Measurements from ENCODE around the gene RFX5.
A peak's percentile ranks its signal among the peaks of the same experiment; 100 is the strongest.

RFX5 gene

DNA sequence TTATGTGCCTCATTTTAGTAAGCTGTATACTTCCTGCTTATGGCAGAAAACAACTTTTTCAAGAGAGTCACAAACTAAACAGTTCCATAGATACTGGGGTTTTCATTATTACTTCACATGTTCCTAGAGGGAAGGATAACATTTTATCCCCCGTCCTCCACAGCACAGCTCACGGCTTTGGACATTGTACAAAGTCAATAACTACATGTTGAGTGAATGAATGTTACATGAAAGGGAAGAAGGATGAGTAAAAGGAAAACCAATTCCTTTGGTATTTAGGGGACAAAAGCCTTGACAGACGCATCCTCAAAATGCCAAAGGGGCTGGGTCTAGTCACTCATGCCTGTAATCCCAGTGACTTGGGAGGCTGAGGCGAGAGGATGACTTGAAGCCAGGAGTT lies 34.6 kb downstream of the RFX5 start:
- Histone ChIP-seq H3K4me3 (ENCODE audit: low read depth in 1 of 2, low read length in 1 of 2) (no peak overlapping the region), H3K27ac (no peak overlapping the region), H3K36me3 (peaks cover 97% of the 10 kb centered on the region), H3K4me1 (ENCODE audit: control insufficient read depth in 1 of 2, insufficient read depth in 1 of 2, low read depth in 1 of 2, low read length in 1 of 2) (no peaks in the 10 kb centered on the region), H3K27me3 (no peaks in the 10 kb centered on the region), H3K9me3 (no peaks in the 10 kb centered on the region)
- TF ChIP-seq, protein P1, sequence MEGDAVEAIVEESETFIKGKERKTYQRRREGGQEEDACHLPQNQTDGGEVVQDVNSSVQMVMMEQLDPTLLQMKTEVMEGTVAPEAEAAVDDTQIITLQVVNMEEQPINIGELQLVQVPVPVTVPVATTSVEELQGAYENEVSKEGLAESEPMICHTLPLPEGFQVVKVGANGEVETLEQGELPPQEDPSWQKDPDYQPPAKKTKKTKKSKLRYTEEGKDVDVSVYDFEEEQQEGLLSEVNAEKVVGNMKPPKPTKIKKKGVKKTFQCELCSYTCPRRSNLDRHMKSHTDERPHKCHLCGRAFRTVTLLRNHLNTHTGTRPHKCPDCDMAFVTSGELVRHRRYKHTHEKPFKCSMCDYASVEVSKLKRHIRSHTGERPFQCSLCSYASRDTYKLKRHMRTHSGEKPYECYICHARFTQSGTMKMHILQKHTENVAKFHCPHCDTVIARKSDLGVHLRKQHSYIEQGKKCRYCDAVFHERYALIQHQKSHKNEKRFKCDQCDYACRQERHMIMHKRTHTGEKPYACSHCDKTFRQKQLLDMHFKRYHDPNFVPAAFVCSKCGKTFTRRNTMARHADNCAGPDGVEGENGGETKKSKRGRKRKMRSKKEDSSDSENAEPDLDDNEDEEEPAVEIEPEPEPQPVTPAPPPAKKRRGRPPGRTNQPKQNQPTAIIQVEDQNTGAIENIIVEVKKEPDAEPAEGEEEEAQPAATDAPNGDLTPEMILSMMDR (IDR thresholded peaks at IDR 0.05): no peak

DNA sequence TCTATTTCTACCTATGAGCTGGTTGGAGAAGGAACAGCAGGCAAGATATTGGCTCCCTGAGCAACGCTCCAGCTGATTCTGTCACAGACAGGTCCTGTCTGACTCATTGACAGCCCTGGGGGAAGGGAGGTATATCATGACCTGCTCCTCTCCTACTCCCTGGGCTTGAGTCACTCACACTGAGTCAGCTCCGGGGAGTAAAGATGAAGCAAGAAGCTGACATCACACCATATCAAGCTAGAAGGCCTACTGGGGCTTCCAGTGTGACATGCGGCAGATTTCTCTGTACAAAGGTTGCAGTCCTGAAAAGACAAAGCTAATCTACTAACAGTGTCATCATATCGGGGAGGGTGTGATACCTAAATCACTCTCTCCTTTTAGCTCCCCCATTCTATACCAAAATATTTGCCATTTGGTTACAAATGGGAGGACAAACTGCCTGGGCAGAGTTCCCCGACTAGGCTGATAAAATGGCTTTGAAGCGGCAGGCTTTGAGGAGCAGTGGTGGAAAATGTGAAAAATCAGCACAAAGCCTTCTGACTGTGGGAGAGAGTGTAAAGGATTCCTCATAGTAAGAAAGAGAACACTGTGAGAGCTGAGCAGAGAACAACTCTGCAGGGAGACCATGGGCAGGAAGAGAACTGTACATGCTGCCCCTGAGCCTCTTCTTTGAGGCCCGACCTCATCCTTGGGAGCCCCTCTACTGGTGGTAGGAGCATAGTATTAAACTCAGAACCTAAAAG lies 35.3 kb downstream of the RFX5 start:
- no peaks in the 10 kb centered on the region for H3K4me1 ChIP-seq (ENCODE audit: control insufficient read depth in 1 of 2, insufficient read depth in 1 of 2, low read depth in 1 of 2, low read length in 1 of 2)
- TF ChIP-seq, protein P1 (IDR thresholded peaks at IDR 0.05): no peak
- H3K27me3 ChIP-seq: no peaks in the 10 kb centered on the region
- H3K27ac ChIP-seq: no peak overlapping the region
- H3K4me3 ChIP-seq (ENCODE audit: low read depth in 1 of 2, low read length in 1 of 2): no peak overlapping the region
- H3K9me3 ChIP-seq: no peaks in the 10 kb centered on the region
- H3K36me3 ChIP-seq: peaks cover 100% of the 10 kb centered on the region

DNA sequence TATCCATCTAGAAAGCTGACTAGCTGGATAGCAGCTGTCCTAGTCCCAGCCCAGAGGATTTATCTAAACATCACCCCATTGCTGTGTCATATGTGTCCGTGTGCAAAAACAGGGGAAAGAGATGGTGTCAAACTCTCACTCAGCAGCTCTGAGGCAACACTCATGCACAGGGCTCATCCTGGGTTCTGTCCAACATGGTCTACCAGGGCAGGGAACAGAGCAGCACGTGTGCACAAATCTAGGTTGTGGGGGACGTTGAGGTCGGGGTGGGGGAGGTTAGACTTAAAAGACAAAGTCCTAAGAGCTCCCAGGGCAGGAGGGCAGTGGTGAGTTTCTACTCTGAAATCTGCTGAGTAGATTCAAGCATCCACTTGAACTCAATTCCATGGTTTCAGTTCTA lies 36.0 kb downstream of the RFX5 start:
- Histone ChIP-seq H3K4me1 (ENCODE audit: control insufficient read depth in 1 of 2, insufficient read depth in 1 of 2, low read depth in 1 of 2, low read length in 1 of 2) (no peaks in the 10 kb centered on the region), H3K27me3 (no peaks in the 10 kb centered on the region), H3K36me3 (peaks cover 100% of the 10 kb centered on the region), H3K4me3 (ENCODE audit: low read depth in 1 of 2, low read length in 1 of 2) (no peak overlapping the region), H3K9me3 (no peaks in the 10 kb centered on the region), H3K27ac (no peak overlapping the region)
- TF ChIP-seq, protein P1 (IDR thresholded peaks at IDR 0.05): no peak

DNA sequence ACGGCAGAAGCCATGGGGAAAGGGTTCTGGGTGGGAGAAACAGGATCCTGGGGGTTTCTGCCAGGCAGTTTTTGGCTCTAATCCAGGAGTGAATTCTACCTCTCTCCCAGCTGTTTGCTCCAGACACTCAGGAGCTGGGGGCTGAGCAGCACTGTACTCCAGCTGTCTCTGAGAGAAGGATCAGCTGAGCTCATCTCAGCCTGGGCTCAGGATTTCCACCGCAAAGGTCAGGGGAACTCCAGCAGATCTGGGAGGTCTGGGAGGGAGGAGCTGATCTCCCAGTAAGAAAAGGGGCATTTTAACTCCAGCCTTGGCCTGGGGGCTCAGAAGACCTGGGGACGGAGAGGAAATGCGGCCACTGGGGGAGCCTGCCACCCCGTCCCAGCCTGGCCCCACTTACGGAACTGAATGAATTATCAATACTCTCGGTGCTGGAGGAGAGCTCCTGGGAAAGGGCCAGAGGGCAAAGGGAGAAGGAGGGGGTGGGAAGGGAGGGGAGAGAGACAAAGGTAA lies 37.2 kb downstream of the RFX5 start:
- H3K4me3 ChIP-seq (ENCODE audit: low read depth in 1 of 2, low read length in 1 of 2): no peak overlapping the region
- no peaks in the 10 kb centered on the region for H3K4me1 ChIP-seq (ENCODE audit: control insufficient read depth in 1 of 2, insufficient read depth in 1 of 2, low read depth in 1 of 2, low read length in 1 of 2)
- H3K36me3 ChIP-seq: peaks cover 100% of the 10 kb centered on the region
- H3K27me3 ChIP-seq: no peaks in the 10 kb centered on the region
- H3K27ac ChIP-seq: no peak overlapping the region
- no peaks in the 10 kb centered on the region for H3K9me3 ChIP-seq
- TF ChIP-seq, protein P1 (IDR thresholded peaks at IDR 0.05): no peak

DNA sequence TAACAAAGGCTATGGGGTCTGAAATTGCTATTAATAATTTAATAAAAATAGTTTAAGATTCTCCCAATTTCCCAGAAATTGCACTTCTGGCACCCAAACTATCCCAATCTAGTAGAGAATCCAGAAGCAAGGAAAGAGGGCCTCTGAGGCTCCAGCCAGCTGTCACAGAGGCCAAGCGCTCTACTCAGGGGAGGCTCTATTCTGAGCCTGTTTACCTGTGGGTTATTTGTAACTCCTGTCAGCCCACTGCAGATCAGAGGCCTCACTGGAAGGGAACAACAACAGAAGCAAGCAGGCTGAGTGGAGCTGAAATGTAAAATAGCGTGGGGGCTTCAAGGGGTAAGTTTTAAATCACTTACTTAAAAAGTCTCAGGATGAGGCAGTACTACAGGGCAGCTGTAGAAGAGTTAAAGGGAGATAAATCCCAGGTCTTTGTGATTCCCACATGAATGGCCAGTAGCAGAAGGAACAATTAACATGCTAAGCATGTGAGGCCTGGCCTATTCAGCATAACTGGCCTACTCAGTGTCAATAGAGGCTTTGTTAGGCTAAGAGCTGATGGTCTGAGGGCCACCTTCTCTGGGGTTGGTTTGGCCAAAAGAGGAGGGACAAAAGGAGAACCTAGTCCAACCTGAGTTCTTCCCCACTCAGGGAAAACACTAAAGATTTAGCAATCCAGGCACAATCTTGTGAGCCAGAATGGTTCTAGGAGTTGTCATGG lies 52.1 kb downstream of the RFX5 start:
- Histone ChIP-seq H3K9me3 (no peaks in the 10 kb centered on the region), H3K4me3 (ENCODE audit: low read depth in 1 of 2, low read length in 1 of 2) (no peak overlapping the region), H3K36me3 (peaks cover 98% of the 10 kb centered on the region), H3K27me3 (no peaks in the 10 kb centered on the region), H3K4me1 (ENCODE audit: control insufficient read depth in 1 of 2, insufficient read depth in 1 of 2, low read depth in 1 of 2, low read length in 1 of 2) (no peaks in the 10 kb centered on the region), H3K27ac (peak overlapping the region; percentile 45)
- TF ChIP-seq, protein P1 (IDR thresholded peaks at IDR 0.05): no peak

Data from neutrophil (primary cell).